IgD-negative memory B cell (primary cell): ENCODE results near the gene ZNF423. TPM values are rescaled to one million over a fixed set of nuclear protein-coding genes. Genes with fewer than 3 reads are reported as not detected.

ENCODE experiments used
- H3K27ac Mint-ChIP-seq, 3 donors: one replicate each; pipeline ENCODE4 v1.8.0; 2020 to 2022; ENCODE audit warnings: mild to moderate bottlenecking in 3 of 3, mixed read lengths in 3 of 3, moderate library complexity in 1 of 3
- H3K27me3 Mint-ChIP-seq: one replicate; pipeline ENCODE4 v1.8.0; 2021; ENCODE audit warnings: mixed read lengths
- H3K36me3 Mint-ChIP-seq: one replicate; pipeline ENCODE4 v1.8.0; 2020; ENCODE audit warnings: mild to moderate bottlenecking, mixed read lengths
- H3K4me1 Mint-ChIP-seq, 3 donors: one replicate each; pipeline ENCODE4 v1.8.0; 2020 to 2022; ENCODE audit warnings: mixed read lengths in 3 of 3, mild to moderate bottlenecking in 1 of 3
- H3K4me3 Mint-ChIP-seq, 4 donors: one replicate each; pipeline ENCODE4 v1.8.0; 2020 to 2022; ENCODE audit warnings: mild to moderate bottlenecking in 4 of 4, mixed read lengths in 4 of 4, moderate library complexity in 3 of 4
- H3K9me3 Mint-ChIP-seq, 3 donors: one replicate each; pipeline ENCODE4 v1.8.0; 2020 to 2021; ENCODE audit warnings: mixed read lengths in 3 of 3, mild to moderate bottlenecking in 1 of 3
- polyA plus RNA-seq: library from polyadenylated mRNA; unstranded; fragments of 300-500 nt; fragmentation: Illumina TruSeq; gene quantifications from one replicate; pipeline ENCODE4 v1.2.3, GENCODE V29; 2021

The ZNF423 gene
- polyA plus RNA-seq, 1 donor from 2014 or later, result not detected

GRCh38 chr16:49615576-49615975, 240.3 kb downstream of the ZNF423 start:
- Mint-ChIP-seq H3K9me3 (peaks cover 0 to 5% (median 3%) of the 10 kb centered on the region in 3 donors), H3K27me3 (peaks cover 4% of the 10 kb centered on the region), H3K4me3 (no peak overlapping the region), H3K36me3 (no peaks in the 10 kb centered on the region), H3K27ac (peak overlapping the region in 1 of 3 donors; percentile 24), H3K4me1 (no peaks in the 10 kb centered on the region)

GRCh38 chr16:49610983-49611382, 244.9 kb downstream of the ZNF423 start:
- H3K4me1 Mint-ChIP-seq, result peaks cover 0 to 2% (median 0%) of the 10 kb centered on the region in 3 donors
- peaks cover 8% of the 10 kb centered on the region for H3K27me3 Mint-ChIP-seq
- peaks cover 0 to 5% (median 3%) of the 10 kb centered on the region in 3 donors for H3K9me3 Mint-ChIP-seq
- no peaks in the 10 kb centered on the region for H3K36me3 Mint-ChIP-seq
- H3K4me3 Mint-ChIP-seq, result no peak overlapping the region
- H3K27ac Mint-ChIP-seq, result no peak overlapping the region

GRCh38 chr16:49608779-49609178, 247.1 kb downstream of the ZNF423 start:
- peaks cover 9% of the 10 kb centered on the region for H3K27me3 Mint-ChIP-seq
- peaks cover 0 to 5% (median 0%) of the 10 kb centered on the region in 3 donors for H3K9me3 Mint-ChIP-seq
- H3K27ac Mint-ChIP-seq, result no peak overlapping the region
- no peak overlapping the region for H3K4me3 Mint-ChIP-seq
- peaks cover 0 to 2% (median 0%) of the 10 kb centered on the region in 3 donors for H3K4me1 Mint-ChIP-seq
- H3K36me3 Mint-ChIP-seq, result no peaks in the 10 kb centered on the region

- peaks cover 0 to 2% (median 0%) of the 10 kb centered on the region in 3 donors for H3K4me1 Mint-ChIP-seq
- peaks cover 6% of the 10 kb centered on the region for H3K27me3 Mint-ChIP-seq
- H3K9me3 Mint-ChIP-seq, result peaks cover 0 to 5% (median 0%) of the 10 kb centered on the region in 3 donors
- H3K4me3 Mint-ChIP-seq, result no peak overlapping the region
- H3K36me3 Mint-ChIP-seq, result no peaks in the 10 kb centered on the region
- H3K27ac Mint-ChIP-seq, result no peak overlapping the region
Measured at GRCh38 chr16:49608098-49608497, 247.8 kb downstream of the ZNF423 start.

- H3K4me3 Mint-ChIP-seq, result peak overlapping the region in 1 of 4 donors; percentile 55
- H3K27ac Mint-ChIP-seq, result peak overlapping the region in 1 of 3 donors; percentile 40
- H3K36me3 Mint-ChIP-seq, result no peaks in the 10 kb centered on the region
- H3K4me1 Mint-ChIP-seq, result peaks cover 0 to 2% (median 0%) of the 10 kb centered on the region in 3 donors
- H3K9me3 Mint-ChIP-seq, result no peaks in the 10 kb centered on the region
- H3K27me3 Mint-ChIP-seq, result peaks cover 7% of the 10 kb centered on the region
Measured at GRCh38 chr16:49605536-49606254, 250.2 kb downstream of the ZNF423 start.

- H3K9me3 Mint-ChIP-seq, result no peaks in the 10 kb centered on the region
- H3K36me3 Mint-ChIP-seq, result no peaks in the 10 kb centered on the region
- H3K27ac Mint-ChIP-seq, result no peak overlapping the region
- H3K4me3 Mint-ChIP-seq, result no peak overlapping the region
- peaks cover 7% of the 10 kb centered on the region for H3K27me3 Mint-ChIP-seq
- peaks cover 0 to 2% (median 0%) of the 10 kb centered on the region in 3 donors for H3K4me1 Mint-ChIP-seq
Measured at GRCh38 chr16:49604602-49605001, 251.3 kb downstream of the ZNF423 start.

- Mint-ChIP-seq H3K4me3 (no peak overlapping the region), H3K27me3 (peaks cover 4% of the 10 kb centered on the region), H3K36me3 (no peaks in the 10 kb centered on the region), H3K27ac (no peak overlapping the region), H3K4me1 (peaks cover 0 to 2% (median 0%) of the 10 kb centered on the region in 3 donors), H3K9me3 (no peaks in the 10 kb centered on the region)
Measured at GRCh38 chr16:49603956-49604355, 252.0 kb downstream of the ZNF423 start.

- Mint-ChIP-seq H3K9me3 (no peaks in the 10 kb centered on the region), H3K36me3 (no peaks in the 10 kb centered on the region), H3K4me1 (peaks cover 0 to 2% (median 0%) of the 10 kb centered on the region in 3 donors)
Measured at GRCh38 chr16:49602976-49603310, 253.0 kb downstream of the ZNF423 start.

GRCh38 chr16:49602201-49602975, 253.5 kb downstream of the ZNF423 start:
- Mint-ChIP-seq H3K27ac (no peak overlapping the region), H3K9me3 (no peaks in the 10 kb centered on the region), H3K27me3 (peaks cover 4% of the 10 kb centered on the region), H3K4me3 (no peak overlapping the region), H3K4me1 (peaks cover 0 to 2% (median 0%) of the 10 kb centered on the region in 3 donors), H3K36me3 (no peaks in the 10 kb centered on the region)

More at GRCh38 chr16:49602976-49603310, 253.0 kb downstream of the ZNF423 start:
- no peak overlapping the region for H3K27ac Mint-ChIP-seq
- no peak overlapping the region for H3K4me3 Mint-ChIP-seq
- peaks cover 4% of the 10 kb centered on the region for H3K27me3 Mint-ChIP-seq

- Mint-ChIP-seq H3K9me3 (no peaks in the 10 kb centered on the region), H3K4me1 (peaks cover 0 to 2% (median 0%) of the 10 kb centered on the region in 3 donors), H3K4me3 (no peak overlapping the region), H3K27ac (no peak overlapping the region), H3K27me3 (peaks cover 4% of the 10 kb centered on the region), H3K36me3 (no peaks in the 10 kb centered on the region)
Measured at GRCh38 chr16:49601576-49601975, 254.3 kb downstream of the ZNF423 start.

- Mint-ChIP-seq H3K27ac (no peak overlapping the region), H3K9me3 (no peaks in the 10 kb centered on the region), H3K27me3 (peaks cover 4% of the 10 kb centered on the region), H3K4me1 (no peaks in the 10 kb centered on the region), H3K36me3 (no peaks in the 10 kb centered on the region), H3K4me3 (no peak overlapping the region)
Measured at GRCh38 chr16:49600976-49601375, 254.9 kb downstream of the ZNF423 start.

- no peak overlapping the region for H3K27ac Mint-ChIP-seq
- H3K9me3 Mint-ChIP-seq, result no peaks in the 10 kb centered on the region
- H3K27me3 Mint-ChIP-seq, result peaks cover 4% of the 10 kb centered on the region
- H3K4me3 Mint-ChIP-seq, result no peak overlapping the region
- H3K4me1 Mint-ChIP-seq, result no peaks in the 10 kb centered on the region
- no peaks in the 10 kb centered on the region for H3K36me3 Mint-ChIP-seq
Measured at GRCh38 chr16:49600536-49600935, 255.4 kb downstream of the ZNF423 start.

- Mint-ChIP-seq H3K27me3 (peaks cover 4% of the 10 kb centered on the region), H3K4me3 (no peak overlapping the region), H3K4me1 (no peaks in the 10 kb centered on the region), H3K36me3 (no peaks in the 10 kb centered on the region), H3K27ac (no peak overlapping the region), H3K9me3 (no peaks in the 10 kb centered on the region)
Measured at GRCh38 chr16:49599704-49600103, 256.2 kb downstream of the ZNF423 start.

GRCh38 chr16:49599281-49599680, 256.6 kb downstream of the ZNF423 start:
- H3K36me3 Mint-ChIP-seq, result no peaks in the 10 kb centered on the region
- no peak overlapping the region for H3K4me3 Mint-ChIP-seq
- H3K27me3 Mint-ChIP-seq, result peaks cover 7% of the 10 kb centered on the region
- H3K9me3 Mint-ChIP-seq, result no peaks in the 10 kb centered on the region
- no peak overlapping the region for H3K27ac Mint-ChIP-seq
- H3K4me1 Mint-ChIP-seq, result no peaks in the 10 kb centered on the region

- H3K27me3 Mint-ChIP-seq, result peaks cover 7% of the 10 kb centered on the region
- H3K27ac Mint-ChIP-seq, result no peak overlapping the region
- no peaks in the 10 kb centered on the region for H3K36me3 Mint-ChIP-seq
- no peaks in the 10 kb centered on the region for H3K4me1 Mint-ChIP-seq
- no peaks in the 10 kb centered on the region for H3K9me3 Mint-ChIP-seq
- no peak overlapping the region for H3K4me3 Mint-ChIP-seq
Measured at GRCh38 chr16:49598383-49599170, 257.3 kb downstream of the ZNF423 start.
